Chondrocyte (in vitro differentiated cells): ENCODE results near the gene ACER3. TPM values are rescaled to one million over a fixed set of nuclear protein-coding genes. Genes with fewer than 3 reads are reported as not detected.

ENCODE experiments used
- DNase-seq: peaks from one replicate; pipeline ENCODE4 v3.0.0; 2021; ENCODE audit warnings: mixed read lengths, low spot score
- H3K27ac Mint-ChIP-seq: one replicate; pipeline ENCODE4 v1.8.0; 2021; ENCODE audit warnings: mild to moderate bottlenecking, moderate library complexity, mixed read lengths; ENCODE audit not compliant: unreplicated experiment
- H3K27me3 Mint-ChIP-seq: 2 replicates; pipeline ENCODE4 v1.8.0; 2021; ENCODE audit warnings: low read depth, mixed read lengths
- H3K36me3 Mint-ChIP-seq: 2 replicates; pipeline ENCODE4 v1.8.0; 2021; ENCODE audit warnings: low read depth, mixed read lengths
- H3K4me1 Mint-ChIP-seq: 2 replicates; pipeline ENCODE4 v1.8.0; 2021; ENCODE audit warnings: low read depth, mild to moderate bottlenecking, mixed read lengths
- H3K4me3 Mint-ChIP-seq: one replicate; pipeline ENCODE4 v1.8.0; 2021; ENCODE audit warnings: mild to moderate bottlenecking, moderate library complexity, mixed read lengths; ENCODE audit not compliant: unreplicated experiment
- H3K9me3 Mint-ChIP-seq: 2 replicates; pipeline ENCODE4 v1.8.0; 2021; ENCODE audit warnings: low read depth, mixed read lengths
- total RNA-seq: library from RNA; stranded (reverse); gene quantifications from 3 replicates; pipeline ENCODE4 v1.2.1, GENCODE V29; 2021
- TF ChIP-seq, protein P1 (sequence below): fragments of 200-600 bp; sonication (generic); IDR thresholded peaks from 2 replicates; pipeline ENCODE4 v1.5.0; 2021; ENCODE audit warnings: antibody characterized with exemption, mild to moderate bottlenecking, moderate library complexity

The ACER3 gene
- total RNA-seq, 1 donor from 2014 or later, result 17.9 TPM

DNA sequence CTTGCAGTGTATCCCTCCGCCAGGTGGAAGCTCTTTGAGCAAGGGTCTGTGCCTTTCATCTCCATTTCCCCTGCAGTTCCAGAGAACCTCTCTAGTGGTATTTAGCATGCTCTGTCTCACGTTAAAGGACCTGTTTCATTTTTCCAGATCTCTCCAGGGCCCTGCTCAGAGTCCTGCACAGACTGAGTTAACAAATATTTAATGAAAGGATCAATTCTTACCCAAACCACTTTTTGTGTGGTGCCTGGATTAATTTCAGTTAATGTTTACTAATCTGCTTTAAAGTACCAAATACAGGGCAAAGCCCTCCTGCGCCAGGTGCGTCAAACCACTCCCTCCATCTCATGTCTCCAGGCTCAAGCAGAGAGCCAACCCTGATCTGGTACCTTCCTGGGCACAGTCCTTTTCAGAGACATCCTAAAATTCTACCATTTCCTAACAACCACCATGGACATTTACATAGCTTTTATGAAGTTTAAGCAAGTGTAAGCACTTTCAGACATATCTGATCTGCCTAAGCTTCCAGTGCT, 18.7 kb upstream of the ACER3 start:
- no peaks in the 10 kb centered on the region for H3K36me3 Mint-ChIP-seq
- no peak for DNase-seq
- TF ChIP-seq, protein P1, sequence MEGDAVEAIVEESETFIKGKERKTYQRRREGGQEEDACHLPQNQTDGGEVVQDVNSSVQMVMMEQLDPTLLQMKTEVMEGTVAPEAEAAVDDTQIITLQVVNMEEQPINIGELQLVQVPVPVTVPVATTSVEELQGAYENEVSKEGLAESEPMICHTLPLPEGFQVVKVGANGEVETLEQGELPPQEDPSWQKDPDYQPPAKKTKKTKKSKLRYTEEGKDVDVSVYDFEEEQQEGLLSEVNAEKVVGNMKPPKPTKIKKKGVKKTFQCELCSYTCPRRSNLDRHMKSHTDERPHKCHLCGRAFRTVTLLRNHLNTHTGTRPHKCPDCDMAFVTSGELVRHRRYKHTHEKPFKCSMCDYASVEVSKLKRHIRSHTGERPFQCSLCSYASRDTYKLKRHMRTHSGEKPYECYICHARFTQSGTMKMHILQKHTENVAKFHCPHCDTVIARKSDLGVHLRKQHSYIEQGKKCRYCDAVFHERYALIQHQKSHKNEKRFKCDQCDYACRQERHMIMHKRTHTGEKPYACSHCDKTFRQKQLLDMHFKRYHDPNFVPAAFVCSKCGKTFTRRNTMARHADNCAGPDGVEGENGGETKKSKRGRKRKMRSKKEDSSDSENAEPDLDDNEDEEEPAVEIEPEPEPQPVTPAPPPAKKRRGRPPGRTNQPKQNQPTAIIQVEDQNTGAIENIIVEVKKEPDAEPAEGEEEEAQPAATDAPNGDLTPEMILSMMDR, result no peak
- H3K4me3 Mint-ChIP-seq, result no peak overlapping the region
- H3K27me3 Mint-ChIP-seq, result peaks cover 25% of the 10 kb centered on the region
- H3K9me3 Mint-ChIP-seq, result no peaks in the 10 kb centered on the region
- H3K4me1 Mint-ChIP-seq, result peaks cover 3% of the 10 kb centered on the region
- H3K27ac Mint-ChIP-seq, result no peak overlapping the region

DNA sequence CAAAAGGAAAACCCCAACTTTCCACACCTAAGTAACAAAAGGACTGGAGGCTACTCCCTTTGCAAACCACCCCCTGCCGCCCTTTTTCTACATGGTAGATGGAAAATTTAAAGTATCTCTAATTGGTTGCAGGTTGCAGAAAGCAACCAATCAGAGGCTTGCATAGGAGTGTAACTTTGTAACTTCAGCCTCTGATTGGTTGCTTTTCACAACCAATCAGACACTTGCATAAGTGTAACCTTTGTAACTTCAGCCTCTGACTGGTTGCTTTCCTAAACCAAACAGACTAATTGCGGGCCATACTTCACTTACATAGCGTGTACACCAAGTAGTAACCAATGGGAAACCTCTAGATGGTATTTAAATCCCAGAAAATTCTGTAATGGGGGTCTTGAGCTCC, 16.8 kb upstream of the ACER3 start:
- TF ChIP-seq, protein P1, result no peak
- H3K27ac Mint-ChIP-seq, result no peak overlapping the region
- H3K27me3 Mint-ChIP-seq, result peaks cover 27% of the 10 kb centered on the region
- peaks cover 6% of the 10 kb centered on the region for H3K4me1 Mint-ChIP-seq
- no peak overlapping the region for H3K4me3 Mint-ChIP-seq
- H3K9me3 Mint-ChIP-seq, result no peaks in the 10 kb centered on the region
- no peak for DNase-seq
- H3K36me3 Mint-ChIP-seq, result no peaks in the 10 kb centered on the region

DNA sequence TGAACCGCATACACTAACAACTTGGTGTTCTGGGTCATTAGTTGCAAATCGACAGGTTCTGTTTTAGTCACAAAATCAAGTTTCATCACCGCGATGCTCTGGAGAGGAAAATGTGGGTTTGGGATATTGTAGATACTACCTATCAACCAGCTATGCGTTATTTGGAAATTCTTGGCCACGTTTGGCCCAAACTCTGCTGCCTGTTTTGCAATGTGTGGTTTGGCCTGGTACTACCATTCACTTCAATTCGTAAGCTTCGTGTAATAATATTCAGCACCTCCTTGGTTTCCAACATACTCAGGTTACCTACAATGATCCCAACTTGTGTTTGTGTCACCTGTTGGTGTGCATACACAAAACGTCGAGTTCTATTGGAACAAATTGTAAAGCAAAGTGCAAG, 16.2 kb upstream of the ACER3 start:
- Mint-ChIP-seq H3K27ac (no peak overlapping the region), H3K9me3 (no peaks in the 10 kb centered on the region), H3K27me3 (peaks cover 24% of the 10 kb centered on the region), H3K36me3 (no peaks in the 10 kb centered on the region), H3K4me3 (no peak overlapping the region), H3K4me1 (peaks cover 6% of the 10 kb centered on the region)
- TF ChIP-seq, protein P1, result no peak
- no peak for DNase-seq

DNA sequence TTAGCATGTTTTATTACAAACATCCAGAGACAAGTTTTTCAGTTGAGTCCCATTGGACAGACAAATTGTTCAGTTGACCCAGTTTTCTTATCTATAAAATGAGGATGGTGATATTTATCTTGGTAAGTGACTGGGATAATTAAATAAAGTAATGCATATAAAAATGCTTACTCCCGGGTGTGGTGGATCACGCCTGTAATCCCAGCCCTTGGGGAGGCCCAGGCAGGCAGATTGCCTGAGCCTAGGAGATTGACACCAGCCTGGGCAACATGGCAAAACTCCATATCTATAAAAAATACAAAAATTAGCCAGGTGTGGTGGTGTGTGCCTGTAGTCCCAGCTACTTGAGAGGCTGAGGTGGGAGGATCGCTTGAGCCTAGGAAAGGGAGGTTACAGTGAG, 15.6 kb upstream of the ACER3 start:
- Mint-ChIP-seq H3K27me3 (peaks cover 20% of the 10 kb centered on the region), H3K4me3 (no peak overlapping the region), H3K27ac (no peak overlapping the region), H3K9me3 (no peaks in the 10 kb centered on the region), H3K4me1 (peaks cover 6% of the 10 kb centered on the region), H3K36me3 (no peaks in the 10 kb centered on the region)
- no peak for DNase-seq
- TF ChIP-seq, protein P1, result no peak

DNA sequence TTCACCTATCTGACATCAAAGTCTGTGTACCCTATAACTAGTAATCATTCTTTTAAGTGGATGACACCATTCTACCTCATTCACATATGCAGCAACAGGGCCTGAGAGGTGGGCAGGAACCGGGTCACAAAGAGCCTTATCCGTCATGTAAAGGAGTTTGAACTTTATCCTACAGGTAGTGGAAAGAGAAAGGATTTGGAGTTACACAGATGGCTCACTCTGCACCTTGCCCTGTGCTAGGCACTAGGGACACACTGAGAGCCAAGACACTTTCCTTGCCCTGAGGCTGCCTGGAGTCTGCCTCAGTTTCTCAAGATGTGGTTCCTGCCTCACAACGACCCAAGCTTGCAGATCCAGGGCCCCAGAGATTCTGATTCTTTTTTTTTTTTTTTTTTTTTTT, 14.3 kb upstream of the ACER3 start:
- Mint-ChIP-seq H3K36me3 (no peaks in the 10 kb centered on the region), H3K4me3 (no peak overlapping the region), H3K4me1 (peaks cover 2% of the 10 kb centered on the region), H3K27me3 (peaks cover 15% of the 10 kb centered on the region), H3K27ac (no peak overlapping the region), H3K9me3 (no peaks in the 10 kb centered on the region)
- no peak for DNase-seq
- TF ChIP-seq, protein P1, result no peak
